GM19463 (cell line): ENCODE results near the gene KCNIP1.

Experiments used
- ATAC-seq: cut with Tn5 transposase; IDR thresholded peaks from one replicate; pipeline ENCODE4 v1.9.1; 2021; ENCODE audit warnings: mild to moderate bottlenecking, moderate library complexity; ENCODE audit not compliant: unreplicated experiment

Gene KCNIP1

DNA sequence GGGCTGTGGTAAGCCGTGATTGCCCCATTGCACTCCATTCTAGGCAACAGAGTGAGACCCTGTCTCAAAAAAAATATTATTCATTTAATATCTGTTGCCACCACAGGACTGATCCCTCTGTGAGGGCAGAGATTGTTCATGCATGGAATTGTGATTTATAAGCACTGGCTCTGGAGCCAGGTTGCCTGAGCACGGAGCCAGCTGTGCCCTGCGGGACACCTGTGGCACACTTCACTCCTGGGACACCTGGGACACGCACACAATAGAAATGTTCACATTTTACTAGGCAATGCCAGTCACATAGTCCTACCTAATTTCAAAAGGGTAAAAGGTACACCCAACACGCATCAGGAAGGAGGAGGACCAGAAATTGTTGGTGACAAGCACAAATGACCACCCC, 196.7 kb downstream of the KCNIP1 start:
- ATAC-seq, result no peak

GRCh38 chr5:170701334-170701733, 197.5 kb downstream of the KCNIP1 start:
- ATAC-seq, result no peak

- no peak for ATAC-seq
These were observed 200.8 kb downstream of the KCNIP1 start for GRCh38 chr5:170704417-170705192.

- no peak for ATAC-seq
These were observed 205.8 kb downstream of the KCNIP1 start for GRCh38 chr5:170709640-170710039.

- no peak for ATAC-seq
These were observed 207.5 kb downstream of the KCNIP1 start for GRCh38 chr5:170711300-170711699.

GRCh38 chr5:170715141-170715540, 211.3 kb downstream of the KCNIP1 start:
- no peak for ATAC-seq

DNA sequence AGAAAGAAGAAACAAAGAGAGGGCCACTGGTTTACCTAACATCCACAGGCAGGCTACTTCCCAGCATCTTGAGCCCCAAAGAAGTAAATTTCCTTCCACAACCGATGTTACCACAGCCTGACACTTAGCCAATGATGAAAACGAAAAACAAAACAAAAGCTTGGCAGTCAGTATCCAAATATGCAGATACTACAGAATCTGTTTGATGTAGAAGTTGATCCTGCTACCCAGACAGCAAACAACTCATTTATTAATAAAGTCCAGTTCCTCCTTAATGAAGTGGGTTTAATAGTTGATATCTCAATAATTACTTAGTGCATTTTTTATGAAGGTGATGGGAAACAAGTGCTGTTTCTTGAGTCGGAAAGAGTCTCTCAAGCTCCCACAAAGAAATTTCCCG, 212.6 kb downstream of the KCNIP1 start:
- no peak for ATAC-seq

- ATAC-seq, result no peak
These were observed 215.7 kb downstream of the KCNIP1 start for GRCh38 chr5:170719551-170719950.

DNA sequence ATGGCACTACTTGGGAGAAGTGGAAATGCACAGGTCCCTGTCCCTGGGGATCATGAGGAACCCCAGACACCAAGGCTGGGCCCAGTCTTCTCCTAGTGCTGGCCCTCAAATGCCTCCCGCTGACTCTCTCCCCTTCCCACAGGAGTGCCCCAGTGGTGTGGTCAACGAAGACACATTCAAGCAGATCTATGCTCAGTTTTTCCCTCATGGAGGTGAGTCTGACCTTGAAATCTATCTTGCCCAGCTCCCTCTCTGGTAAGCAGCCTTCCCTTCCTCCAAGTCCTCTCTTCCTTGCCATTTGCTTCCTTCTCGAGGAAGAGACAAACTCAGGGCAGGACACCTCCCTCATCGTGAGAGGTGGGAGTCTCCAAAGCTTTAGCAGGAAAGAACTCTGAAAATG, 216.4 kb downstream of the KCNIP1 start:
- ATAC-seq, result no peak

DNA sequence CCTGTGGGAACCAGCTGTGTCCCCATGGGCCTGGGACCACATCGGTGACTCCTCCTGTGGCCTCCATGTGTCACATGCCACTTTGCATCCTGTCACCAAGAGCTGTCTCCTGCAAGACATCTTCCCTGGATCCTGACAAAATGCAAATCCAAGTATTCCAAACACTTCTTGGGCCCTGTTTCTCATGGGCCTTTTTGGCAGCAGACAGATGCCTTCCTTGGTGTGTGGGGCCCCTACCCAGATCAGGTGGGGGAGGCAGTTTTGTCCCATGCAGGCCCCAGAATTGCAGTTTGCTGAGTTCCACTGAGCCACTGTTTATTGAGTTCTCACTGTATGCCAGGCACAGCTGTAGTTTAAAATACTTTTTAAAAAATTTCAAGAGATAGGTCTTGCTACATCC, 217.2 kb downstream of the KCNIP1 start:
- no peak for ATAC-seq

DNA sequence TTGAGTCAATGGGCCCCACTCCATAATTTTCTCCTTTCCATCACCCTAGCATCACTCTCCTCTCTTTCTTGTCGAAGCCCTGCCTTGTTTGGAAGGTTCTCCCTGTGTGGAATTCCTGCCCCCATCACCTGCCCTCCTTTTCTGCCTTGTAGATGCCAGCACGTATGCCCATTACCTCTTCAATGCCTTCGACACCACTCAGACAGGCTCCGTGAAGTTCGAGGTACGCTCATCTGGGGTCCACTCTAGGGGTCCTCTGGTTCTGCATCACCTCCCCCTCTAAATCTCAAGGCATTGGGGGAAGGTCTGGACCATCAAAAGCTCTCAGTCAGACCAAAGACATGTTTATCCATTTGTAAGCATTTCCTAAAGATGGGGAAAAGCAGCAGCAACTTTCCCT, 217.9 kb downstream of the KCNIP1 start:
- no peak for ATAC-seq

DNA sequence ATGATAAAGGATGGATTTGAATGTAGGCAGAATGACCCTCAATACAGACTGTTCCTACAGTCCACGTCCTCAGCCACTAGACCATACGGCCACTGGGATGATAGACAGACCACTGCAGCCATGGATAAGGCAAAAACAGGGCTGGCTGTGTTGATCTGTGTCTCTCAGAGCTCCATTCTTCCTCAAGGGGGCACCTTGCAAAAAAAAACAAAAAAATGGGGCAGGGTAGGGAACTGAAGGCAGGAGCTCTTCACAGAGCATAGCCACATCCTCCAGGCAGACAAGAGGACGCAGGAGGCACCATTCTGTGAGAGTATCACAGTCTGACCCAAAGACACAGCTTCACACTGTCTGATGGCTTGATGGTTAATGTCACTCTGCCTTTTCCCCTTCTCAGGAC, 218.5 kb downstream of the KCNIP1 start:
- ATAC-seq, result no peak

GRCh38 chr5:170731052-170731451, 227.2 kb downstream of the KCNIP1 start:
- no peak for ATAC-seq

DNA sequence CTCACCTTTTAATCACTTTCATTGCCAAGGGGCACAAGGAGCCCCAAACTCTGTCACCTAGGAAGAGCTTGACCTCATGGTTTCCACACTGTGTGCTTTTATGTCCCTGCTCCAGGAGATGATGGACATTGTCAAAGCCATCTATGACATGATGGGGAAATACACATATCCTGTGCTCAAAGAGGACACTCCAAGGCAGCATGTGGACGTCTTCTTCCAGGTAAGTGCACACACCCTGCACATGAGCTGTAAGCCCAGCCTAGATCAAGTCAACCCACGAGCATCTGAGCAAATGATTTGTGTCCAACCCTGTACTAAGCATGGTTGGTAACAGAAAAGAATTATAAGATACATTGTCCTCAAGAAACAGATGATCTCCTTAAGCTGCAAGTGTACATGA, 228.9 kb downstream of the KCNIP1 start:
- no peak for ATAC-seq

GRCh38 chr5:170736966-170737365, 233.1 kb downstream of the KCNIP1 start:
- ATAC-seq, result no peak

GRCh38 chr5:170737591-170737990, 233.8 kb downstream of the KCNIP1 start:
- ATAC-seq, result no peak

DNA sequence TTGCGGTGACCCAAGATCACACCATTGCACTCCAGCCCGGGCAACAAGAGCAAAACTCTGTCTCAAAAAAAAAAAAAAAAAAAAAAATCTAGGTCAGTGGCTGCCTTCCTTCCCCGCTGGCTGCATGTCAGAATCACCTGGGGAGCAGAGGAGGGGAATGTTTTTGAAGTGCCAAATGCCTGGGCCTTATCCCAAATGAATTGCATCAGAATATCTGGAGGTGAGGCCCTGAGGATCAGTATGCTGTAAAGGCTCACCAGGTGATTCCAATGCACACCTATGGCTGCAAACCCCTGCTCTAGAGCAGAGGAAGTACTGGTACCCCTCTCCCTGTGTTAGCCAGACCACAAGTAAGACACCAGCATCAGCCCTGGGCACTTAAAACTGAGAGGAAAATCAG, 235.0 kb downstream of the KCNIP1 start:
- ATAC-seq, result no peak

GRCh38 chr5:170739446-170739845, 235.6 kb downstream of the KCNIP1 start:
- no peak for ATAC-seq

DNA sequence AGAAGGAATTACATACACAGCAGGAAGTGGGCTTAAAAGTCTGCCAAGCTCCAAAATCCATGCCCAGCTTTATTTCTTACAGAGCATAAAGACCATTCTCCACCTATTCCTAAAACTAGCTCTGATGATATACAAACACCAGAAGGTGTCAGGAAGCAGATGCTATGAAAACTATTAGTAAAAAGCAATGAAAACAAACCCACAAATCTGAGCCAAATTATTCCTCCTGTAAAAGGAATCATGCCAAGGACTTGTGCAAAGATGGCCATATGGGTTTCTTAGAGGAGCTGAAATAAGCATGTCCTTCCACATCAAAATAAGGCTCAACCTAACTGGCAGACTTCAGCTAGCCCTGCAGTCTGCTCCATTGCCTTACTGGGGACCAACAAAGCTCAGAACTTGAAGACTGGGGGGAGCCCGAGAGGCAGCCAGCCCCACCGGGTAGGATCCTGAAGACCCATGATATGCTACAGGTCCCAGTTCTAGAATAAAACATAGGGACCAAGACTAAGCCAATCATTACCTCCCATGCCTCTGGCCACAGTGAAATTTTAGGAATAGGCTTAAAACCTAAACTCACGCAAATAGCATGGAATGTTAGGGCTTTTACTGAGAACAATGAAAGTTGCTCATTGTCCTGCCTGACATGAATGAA, 236.9 kb downstream of the KCNIP1 start:
- no peak for ATAC-seq

- ATAC-seq, result no peak
These were observed 238.0 kb downstream of the KCNIP1 start for GRCh38 chr5:170741801-170742200.

- no peak for ATAC-seq
These were observed 240.0 kb downstream of the KCNIP1 start for GRCh38 chr5:170743876-170744212.

- ATAC-seq, result peak; percentile 35
These were observed 241.8 kb downstream of the KCNIP1 start for GRCh38 chr5:170745481-170746071.
